Measurements from ENCODE around the gene UCP3.

UCP3 gene

DNA sequence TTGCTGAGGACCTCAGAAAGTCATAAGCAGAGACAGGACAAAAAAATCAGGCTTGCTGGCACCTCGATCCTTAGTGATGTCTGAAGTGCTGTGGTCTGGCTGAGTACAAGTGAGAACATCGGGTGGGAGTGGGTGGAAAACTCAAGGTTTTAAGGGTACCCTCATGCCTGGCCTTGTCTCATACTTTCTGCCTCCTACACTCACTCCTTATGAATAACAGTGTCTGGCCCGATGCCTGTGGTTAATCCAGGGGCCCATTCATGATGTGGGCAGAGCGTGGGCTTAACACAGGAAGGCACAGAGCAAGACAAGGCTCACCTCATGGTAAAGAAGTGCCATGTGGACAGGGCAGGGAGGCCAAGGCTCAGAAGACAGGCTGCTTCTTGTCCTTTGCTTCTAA is 11.0 kb upstream of the UCP3 start:
- DNase-seq (ENCODE audit: low spot score) = no peak
- TF ChIP-seq, protein P1, sequence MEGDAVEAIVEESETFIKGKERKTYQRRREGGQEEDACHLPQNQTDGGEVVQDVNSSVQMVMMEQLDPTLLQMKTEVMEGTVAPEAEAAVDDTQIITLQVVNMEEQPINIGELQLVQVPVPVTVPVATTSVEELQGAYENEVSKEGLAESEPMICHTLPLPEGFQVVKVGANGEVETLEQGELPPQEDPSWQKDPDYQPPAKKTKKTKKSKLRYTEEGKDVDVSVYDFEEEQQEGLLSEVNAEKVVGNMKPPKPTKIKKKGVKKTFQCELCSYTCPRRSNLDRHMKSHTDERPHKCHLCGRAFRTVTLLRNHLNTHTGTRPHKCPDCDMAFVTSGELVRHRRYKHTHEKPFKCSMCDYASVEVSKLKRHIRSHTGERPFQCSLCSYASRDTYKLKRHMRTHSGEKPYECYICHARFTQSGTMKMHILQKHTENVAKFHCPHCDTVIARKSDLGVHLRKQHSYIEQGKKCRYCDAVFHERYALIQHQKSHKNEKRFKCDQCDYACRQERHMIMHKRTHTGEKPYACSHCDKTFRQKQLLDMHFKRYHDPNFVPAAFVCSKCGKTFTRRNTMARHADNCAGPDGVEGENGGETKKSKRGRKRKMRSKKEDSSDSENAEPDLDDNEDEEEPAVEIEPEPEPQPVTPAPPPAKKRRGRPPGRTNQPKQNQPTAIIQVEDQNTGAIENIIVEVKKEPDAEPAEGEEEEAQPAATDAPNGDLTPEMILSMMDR (IDR thresholded peaks at IDR 0.05; ENCODE audit: borderline replicate concordance, control extremely low read depth, extremely low read depth, insufficient read depth, missing control alignments) = no peak
- in situ Hi-C loops (cut with MboI; ENCODE audit: low sequenced_read_pairs, unreplicated experiment) = no loop called here

DNA sequence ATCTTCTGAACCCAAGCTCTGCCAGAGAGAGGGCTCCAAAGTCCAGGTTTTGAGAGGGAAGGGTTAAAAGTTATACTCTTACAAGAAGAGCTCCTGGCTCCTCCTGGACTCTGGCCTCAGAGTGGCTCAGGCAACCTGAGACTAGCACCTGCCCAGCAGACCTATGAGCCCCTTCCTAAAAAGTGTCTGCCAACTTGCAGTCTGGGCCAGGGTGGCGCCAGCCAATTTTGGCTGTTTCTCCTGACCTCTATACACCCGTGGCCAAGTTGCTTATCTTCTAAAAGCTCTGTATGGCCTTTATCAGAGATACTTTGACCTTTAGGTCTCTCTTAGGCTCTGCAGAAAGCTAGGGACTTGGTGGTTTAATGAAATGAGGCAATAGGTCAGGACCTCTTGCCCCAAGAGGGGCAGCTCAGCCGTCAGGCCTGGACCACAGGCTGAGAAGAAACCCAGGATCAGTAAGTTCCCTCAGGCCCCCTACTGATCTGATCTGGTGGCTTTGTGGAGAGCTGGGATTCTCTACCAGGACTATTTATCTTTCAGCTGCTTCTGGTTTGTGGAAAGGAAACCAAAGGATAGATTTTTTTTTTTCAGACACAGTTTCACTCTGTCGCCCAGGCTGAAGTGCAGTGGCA is 10.3 kb upstream of the UCP3 start:
- TF ChIP-seq, protein P1 (IDR thresholded peaks at IDR 0.05; ENCODE audit: borderline replicate concordance, control extremely low read depth, extremely low read depth, insufficient read depth, missing control alignments) = no peak
- in situ Hi-C loops (cut with MboI; ENCODE audit: low sequenced_read_pairs, unreplicated experiment) = no loop called here
- DNase-seq (ENCODE audit: low spot score) = no peak

DNA sequence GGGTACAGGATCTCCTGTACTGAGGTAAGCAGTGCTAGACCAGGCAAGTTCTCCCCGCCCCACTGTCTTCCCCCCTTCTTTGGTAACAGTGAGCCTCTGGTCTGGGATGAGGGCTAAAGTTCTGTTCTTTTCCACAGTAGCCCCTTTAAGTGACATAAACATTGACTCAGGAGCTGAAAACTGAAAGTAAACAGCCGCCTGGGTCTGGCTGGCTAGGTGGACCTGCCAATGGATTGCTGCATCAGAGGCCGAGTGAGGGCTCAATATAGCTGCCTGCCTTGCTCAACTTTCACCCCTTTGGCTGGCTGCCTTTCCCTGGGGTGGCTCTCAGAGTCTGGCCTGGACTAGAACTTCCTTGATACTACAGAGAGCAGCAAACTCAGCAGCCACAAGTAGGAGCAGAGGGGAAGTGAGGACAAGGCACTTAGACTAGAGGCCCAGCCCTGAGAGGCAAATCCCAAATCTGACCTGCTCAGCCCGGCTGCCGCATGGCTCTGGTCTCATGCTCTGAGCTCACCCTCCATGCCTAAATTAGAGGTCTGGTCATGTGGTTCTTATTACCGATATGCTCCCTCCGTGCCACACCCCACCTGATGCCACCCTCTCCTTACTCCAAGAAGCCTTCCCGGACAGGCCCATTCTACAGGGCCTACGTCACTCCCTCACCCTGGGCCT is 9.6 kb upstream of the UCP3 start:
- no peak for DNase-seq (ENCODE audit: low spot score)
- TF ChIP-seq, protein P1 (IDR thresholded peaks at IDR 0.05; ENCODE audit: borderline replicate concordance, control extremely low read depth, extremely low read depth, insufficient read depth, missing control alignments) = no peak
- in situ Hi-C loops (cut with MboI; ENCODE audit: low sequenced_read_pairs, unreplicated experiment) = no loop called here

DNA sequence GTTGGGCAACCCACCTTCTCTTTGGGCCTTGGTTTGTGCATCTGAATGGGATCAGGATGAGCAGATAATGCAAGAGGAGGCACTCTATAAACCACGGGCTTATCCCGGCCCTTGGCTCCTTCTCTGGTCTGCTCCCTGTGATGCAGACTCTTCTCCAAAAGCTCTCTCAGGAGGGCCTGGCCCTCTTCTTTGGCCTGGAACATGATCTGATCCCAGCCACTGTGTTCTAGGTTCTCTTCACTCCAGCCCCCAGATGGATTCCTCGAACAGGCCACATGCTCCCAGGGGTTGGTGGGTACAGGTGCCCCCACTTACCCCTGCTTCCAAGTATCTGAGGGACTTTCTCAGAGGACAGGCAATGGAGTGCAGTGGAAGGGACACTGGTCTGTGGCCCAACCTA is 8.7 kb upstream of the UCP3 start:
- TF ChIP-seq, protein P1 (IDR thresholded peaks at IDR 0.05; ENCODE audit: borderline replicate concordance, control extremely low read depth, extremely low read depth, insufficient read depth, missing control alignments) = no peak
- DNase-seq (ENCODE audit: low spot score) = no peak
- in situ Hi-C loops (cut with MboI; ENCODE audit: low sequenced_read_pairs, unreplicated experiment) = no loop called here

DNA sequence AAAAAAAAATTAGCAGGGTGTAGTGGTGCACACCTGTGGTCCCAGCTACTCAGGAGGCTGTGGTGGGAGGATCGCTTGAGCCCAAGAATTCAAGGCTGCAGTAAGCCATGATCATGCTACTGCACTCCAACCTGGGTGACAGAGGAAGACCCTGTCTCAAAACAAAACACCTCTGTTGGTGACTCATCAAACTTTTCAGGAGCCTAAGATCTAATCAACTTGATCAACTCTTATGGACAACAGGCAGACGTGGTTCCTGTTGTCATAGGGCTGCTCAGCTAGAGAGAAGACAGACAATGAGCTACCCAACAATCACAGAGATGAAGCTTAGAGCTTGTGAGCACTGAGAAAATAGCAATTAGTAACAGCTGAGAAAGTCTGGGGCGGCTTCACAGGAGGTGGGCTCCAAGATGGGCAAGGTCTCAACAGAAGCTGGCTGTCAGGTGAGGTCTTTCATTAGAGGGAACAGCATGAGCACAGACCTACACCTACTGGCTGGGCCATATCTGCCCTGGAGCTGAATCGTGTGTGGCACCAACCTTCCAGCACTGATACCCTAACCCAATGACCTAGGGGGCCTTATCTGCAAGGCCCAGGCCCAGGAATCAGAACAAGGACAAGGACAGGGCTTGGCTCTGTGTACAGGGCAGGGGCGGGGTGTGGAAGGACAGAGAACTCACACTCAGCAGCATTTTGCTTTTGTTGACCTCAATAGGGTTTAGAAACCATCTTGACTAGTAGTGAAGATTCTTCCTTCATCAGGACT is 7.2 kb upstream of the UCP3 start:
- TF ChIP-seq, protein P1 (IDR thresholded peaks at IDR 0.05; ENCODE audit: borderline replicate concordance, control extremely low read depth, extremely low read depth, insufficient read depth, missing control alignments) = no peak
- in situ Hi-C loops (cut with MboI; ENCODE audit: low sequenced_read_pairs, unreplicated experiment) = no loop called here

DNA sequence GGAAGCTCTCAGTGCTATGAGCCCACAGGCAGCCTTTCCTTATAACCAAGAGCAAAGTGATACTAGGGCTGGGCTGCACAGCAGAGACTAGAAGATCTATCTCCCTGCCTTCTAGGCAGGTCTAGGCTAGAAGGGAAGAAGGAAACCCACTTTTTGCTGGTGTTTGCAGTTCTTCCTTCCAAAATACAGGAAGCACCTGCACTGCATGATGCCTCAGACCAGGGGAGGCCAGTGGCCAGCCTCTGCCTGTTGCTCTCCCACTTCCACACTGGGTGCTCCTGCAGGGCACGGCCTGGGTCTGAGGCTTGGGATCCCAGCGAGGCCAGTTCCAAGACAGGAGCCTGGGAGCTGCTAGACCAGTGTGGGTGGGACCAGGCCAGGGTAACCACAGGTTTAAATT is 6.0 kb upstream of the UCP3 start:
- DNase-seq (ENCODE audit: low spot score) = no peak
- TF ChIP-seq, protein P1 (IDR thresholded peaks at IDR 0.05; ENCODE audit: borderline replicate concordance, control extremely low read depth, extremely low read depth, insufficient read depth, missing control alignments) = no peak
- in situ Hi-C loops (cut with MboI; ENCODE audit: low sequenced_read_pairs, unreplicated experiment) = no loop called here

More for the DNA sequence above, 7.2 kb upstream of the UCP3 start:
- DNase-seq (ENCODE audit: low spot score) = no peak

Data from GM13976 (cell line).